ENCODE data around the gene CFAP45.

CFAP45 gene

DNA sequence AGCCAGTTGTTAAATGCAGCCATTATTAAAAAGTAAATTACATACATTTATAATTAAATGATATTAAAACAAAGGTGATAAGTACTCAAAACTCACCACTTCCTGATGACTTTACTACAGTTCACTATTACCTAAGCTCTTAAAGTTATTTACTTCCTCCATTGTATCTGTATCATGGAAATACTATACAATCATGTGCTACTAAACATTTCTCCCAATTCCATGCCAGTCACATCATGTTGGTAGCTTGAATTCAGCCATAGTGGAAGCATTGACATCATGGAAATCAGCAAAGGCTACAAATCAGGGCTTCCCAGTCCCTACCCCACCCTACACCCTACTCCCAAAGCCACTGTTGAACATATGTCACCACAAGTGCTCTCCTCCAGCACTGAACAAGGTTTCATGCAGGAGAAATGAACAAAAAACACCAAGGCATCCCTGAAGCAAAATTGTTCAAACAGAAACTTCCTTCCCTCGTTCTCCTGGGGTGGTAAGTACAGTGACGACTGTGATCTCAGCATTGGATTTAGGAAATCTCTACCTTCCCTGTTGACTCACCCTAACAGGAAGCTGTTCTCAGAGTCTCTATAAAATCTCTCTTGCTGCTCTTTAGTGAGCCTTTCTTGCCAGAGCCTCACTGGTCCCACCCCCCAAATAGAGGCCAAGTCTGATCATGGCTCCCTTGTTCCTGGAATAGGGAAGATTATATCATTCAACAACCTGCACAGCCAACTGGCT is 50.2 kb downstream of the CFAP45 start:
- peak; percentile 50 for DNase-seq

DNA sequence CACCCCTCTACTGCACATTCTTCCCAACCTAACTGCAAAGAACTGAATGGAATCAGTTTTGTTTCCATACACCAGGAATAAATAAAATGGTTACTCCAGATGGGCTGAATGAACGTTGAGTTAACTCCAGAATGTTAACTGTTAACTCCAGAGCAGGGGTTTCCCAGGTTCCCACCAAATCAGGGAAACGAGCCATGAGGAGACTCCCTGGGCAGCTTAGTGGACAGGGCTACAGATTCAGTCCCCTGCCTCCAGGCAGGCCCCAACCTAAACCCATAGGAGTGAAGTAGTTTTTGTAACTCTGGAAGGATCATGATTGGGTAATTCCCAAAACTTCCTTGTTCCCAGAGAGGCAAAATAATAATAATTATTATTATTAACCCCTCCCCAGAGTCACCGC is 51.6 kb downstream of the CFAP45 start:
- DNase-seq: no peak

GRCh38 chr1:159847231-159847630 is 52.7 kb downstream of the CFAP45 start:
- DNase-seq: no peak

GRCh38 chr1:159845751-159846629 is 54.0 kb downstream of the CFAP45 start:
- DNase-seq: no peak

DNA sequence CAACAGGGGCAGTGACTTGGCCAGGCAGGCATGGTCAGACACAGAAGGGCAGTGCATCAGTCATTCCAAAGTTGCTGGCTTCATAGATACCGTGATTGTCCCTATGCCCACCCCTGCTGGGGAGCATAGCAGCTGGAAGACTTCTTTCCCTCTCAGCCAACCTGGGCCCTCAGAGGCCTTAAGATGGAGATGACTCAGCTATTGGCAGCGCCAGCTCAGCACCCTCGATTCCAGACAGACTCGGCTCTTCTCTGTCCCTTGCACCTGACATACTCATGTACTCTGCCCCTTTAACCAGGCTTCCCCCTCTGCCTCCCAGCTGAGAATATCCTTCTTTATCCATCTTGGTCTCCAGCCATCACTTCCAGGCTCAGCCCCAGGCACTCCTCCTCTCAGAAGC is 56.5 kb downstream of the CFAP45 start:
- DNase-seq: no peak

DNA sequence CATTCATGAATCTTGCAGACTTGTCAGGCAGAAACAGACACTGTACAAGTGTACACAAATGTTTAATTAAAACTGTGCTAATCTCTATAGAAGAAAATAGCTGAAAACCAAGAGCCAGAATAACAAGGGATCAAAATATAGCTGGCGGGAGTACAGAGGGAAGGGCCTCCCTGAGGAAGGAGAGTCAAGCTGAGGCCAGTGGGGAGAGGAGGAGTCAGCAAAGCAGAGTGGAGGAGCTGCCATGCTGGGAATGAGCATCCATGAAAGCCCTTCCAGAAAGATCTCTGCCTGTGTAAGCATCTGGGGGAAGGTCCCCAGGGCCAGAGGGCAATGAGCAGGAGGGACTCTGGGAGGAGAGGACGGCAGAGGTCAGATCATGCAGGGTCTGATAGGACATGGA is 58.2 kb downstream of the CFAP45 start:
- DNase-seq: no peak

GRCh38 chr1:159839116-159839849 is 60.7 kb downstream of the CFAP45 start:
- no peak for DNase-seq

DNA sequence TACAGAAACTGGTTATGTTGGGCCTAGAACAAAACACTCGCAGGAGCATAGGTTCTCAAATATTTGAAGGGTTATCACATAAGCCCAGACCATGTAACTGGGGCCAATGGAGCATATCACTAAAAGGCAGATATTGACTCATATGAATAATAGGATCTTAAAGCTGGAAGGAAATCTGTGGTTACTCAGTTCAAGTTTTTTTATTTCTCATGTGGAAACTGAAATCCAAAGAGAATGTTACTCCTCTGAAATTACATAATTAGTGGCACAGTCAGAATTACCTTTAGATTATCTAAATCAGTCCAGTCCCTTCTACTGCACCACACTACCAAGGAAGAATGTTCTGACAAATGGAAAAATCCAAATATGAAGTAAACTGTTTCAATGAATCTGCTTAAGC is 61.2 kb downstream of the CFAP45 start:
- DNase-seq: peak; percentile 32

DNA sequence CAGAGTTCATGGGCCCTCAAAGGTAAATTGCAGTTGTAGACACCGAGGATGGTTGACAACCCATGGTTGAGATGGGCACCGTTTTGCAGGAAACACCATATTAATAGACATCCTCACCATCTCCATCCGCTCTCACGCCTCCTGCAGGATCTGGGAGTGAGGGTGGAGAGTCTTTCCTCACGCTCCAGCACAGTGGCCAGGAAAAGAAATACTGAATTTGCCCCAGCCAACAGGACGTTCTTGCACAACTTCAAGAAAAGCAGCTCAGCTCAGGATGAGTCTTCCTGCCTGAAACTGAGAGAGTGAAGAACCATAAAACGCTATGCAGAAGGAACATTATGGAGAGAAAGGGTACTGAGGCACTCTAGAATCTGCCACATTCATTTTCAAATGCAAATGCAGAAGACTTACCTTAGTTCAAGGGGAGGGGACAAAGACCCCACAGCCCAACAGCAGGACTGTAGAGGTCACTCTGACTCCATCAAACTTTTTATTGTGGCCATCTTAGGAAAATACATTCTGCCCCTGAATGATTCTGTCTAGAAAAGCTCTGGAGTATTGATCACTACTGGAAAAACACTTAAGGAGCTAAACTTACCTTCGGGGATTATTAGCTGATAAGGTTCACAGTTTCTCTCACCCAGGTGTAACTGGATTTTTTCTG is 64.0 kb downstream of the CFAP45 start:
- DNase-seq: no peak

GRCh38 chr1:159835356-159835755 is 64.6 kb downstream of the CFAP45 start:
- DNase-seq: no peak

DNA sequence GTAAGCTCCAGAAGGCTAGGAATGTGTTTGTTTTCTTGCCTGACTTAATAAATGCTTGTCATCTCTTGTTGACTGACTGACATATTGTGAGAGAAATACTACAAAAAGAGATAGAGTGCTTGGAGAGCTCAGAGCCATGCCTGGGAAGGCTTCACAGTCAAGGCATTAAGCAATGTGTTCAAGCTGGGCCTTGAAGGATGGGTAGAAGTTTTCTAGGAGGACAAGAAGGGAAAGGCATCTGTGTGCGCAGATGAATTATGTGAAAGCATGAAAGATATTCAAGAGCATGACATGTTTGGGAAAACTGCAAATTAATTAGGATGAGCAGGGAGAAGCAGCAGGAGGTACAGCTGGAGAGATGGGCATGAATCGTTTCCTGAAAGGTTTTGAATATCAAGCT is 67.7 kb downstream of the CFAP45 start:
- DNase-seq: no peak

GRCh38 chr1:159831412-159832141 is 68.4 kb downstream of the CFAP45 start:
- DNase-seq: no peak

- no peak for DNase-seq
Observed at GRCh38 chr1:159830722-159831121, 69.2 kb downstream of the CFAP45 start.

DNA sequence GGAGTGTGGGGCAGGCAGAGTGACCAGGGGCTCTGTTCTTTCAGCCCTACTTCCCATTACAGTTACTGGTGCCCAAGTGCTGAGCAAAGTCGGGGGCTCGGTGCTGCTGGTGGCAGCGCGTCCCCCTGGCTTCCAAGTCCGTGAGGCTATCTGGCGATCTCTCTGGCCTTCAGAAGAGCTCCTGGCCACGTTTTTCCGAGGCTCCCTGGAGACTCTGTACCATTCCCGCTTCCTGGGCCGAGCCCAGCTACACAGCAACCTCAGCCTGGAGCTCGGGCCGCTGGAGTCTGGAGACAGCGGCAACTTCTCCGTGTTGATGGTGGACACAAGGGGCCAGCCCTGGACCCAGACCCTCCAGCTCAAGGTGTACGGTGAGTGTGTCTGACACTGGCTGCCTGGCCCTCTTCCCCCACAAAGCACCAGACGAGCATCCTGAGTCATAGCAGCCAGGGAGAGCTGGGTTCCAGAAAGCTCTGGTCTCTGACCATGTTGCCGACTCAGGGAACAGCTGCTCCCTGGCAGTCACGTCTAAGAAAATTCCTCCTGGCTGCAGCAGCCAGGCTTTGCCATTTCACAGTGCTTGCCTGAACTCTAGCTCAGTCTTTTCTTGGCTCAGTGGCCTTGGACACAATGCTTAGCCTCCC is 70.0 kb downstream of the CFAP45 start:
- peak; percentile 66 for DNase-seq

DNA sequence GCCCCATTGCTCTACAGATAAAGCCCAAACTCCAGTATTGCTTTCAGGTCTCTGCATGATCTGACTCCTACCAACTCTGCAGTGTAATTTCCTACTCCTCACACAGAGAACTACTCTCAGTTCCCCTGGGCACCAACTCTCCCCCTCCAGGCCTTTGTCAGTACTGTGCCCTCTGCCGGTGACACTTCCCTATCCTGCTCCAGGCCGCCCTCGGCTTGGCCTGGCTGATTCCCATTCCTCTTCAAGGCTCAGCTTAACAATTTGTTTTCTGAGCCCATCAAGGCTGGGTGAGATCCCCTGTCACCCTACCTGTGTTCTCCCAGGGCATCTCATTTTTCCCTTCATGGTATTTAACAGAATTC is 70.7 kb downstream of the CFAP45 start:
- no peak for DNase-seq

DNA sequence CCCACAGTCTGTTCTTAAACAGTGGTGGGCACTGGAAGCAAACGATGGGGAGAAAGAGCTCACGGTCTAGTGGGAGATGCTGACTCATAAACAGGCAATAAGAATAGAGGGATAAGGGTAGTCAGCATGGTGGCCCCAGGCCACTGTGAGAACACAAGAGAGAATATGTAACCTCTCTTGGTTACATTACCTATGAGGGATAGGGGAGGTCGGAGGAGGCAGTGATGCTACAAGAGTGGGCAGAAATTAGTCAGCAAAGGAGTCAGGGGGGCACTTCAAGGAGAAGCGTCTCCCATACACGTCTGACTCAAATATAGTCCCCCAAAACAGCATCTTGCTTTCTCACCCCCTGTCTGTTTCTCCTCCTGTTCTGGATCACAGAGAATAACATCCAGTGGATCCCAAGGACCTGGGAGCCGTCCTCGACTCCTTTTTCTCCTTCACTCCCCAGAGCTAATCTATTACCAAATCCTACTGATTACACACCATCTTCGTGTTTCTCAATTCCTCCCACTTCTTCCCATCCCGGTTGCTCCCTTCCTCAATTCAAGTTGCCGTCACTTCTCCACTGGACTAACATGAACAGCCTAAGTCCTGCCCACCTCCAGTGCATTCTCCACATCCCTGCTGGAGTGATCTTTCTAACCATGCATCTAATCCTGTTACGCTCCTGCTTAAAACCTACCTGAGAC is 71.2 kb downstream of the CFAP45 start:
- no peak for DNase-seq

DNA sequence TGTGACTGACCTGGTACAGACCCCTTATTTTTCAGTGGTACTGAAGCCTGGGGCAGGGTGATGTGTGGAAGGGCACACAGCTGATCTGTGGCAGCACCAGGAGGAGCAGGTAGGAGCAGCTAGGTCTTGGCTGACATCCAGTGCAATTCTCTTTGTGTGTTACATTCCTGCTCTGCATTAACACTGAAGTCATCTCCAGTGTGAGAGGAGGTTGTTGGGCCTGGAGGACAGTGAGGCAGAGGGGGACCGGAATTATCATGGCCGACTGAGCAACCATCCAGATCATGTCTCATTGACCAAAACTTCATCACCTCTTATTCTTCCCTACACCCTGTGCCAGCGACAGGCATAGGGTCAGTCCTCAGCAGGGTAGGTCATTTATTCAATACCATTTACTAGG is 71.8 kb downstream of the CFAP45 start:
- no peak for DNase-seq

DNA sequence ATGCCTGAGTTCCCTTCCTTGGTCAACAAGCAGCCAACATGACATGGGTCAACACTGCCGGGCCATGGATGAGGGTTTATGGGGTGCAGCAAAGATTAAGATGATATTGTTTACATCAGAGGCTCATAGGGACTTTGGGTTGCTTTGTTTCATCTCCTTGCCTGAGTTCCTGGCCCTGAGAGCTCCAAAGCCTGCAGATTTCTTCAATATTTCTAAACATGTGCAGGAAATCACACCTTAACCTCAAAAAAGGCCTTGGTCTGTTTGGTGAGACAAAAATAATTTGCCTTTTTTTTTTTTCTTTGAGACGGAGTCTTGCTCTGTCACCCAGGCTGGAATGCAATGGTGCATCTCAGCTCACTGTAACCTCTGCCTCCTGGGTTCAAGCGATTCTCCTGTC is 72.4 kb downstream of the CFAP45 start:
- DNase-seq: no peak

GRCh38 chr1:159827102-159827490 is 72.9 kb downstream of the CFAP45 start:
- no peak for DNase-seq

GRCh38 chr1:159826441-159827101 is 73.4 kb downstream of the CFAP45 start, which contains the start of gene SLAMF8:
Gene SLAMF8, plus strand, starts transcription at chr1:159826873. Its CDS starts 26 bp downstream, at chr1:159826899.
- no peak for DNase-seq

DNA sequence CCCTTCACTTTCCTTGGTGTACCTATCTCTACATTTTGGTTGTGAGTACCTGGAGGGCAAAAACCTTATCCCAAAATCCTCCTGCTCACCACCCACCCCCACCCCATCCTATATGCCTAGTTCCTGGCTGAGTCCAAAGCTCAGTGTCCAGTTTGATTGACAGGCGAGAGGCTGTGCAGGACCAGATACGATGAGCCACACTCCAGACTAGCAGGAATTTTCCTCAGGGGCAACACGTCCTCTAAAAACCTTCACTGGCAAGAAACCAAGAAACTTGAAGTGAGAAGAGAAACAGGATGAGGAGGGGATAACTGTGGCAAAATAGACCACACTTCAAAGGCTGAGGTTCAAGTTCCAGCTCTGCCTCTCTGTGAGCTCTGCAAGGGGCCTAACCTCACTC is 74.4 kb downstream of the CFAP45 start:
- no peak for DNase-seq
